Activated CD8-positive, alpha-beta memory T cell treated with anti-CD3 and anti-CD28 coated beads for 36 hours (primary cell): ENCODE results near the gene DOCK1. TPM values are rescaled to one million over a fixed set of nuclear protein-coding genes. Genes with fewer than 3 reads are reported as not detected.

Experiments
- CTCF ChIA-PET: fragments of 350-600 bp; sonication (Branson Sonifier 250); formaldehyde crosslinking; loops from one replicate; lab custom pipeline; 2021; ENCODE audit warnings: antibody characterized with exemption; lab: Charles Lee
- POLR2A ChIA-PET: fragments of 350-600 bp; sonication (Branson Sonifier 250); formaldehyde crosslinking; loops from one replicate; lab custom pipeline; 2021; ENCODE audit warnings: antibody characterized with exemption; lab: Charles Lee
- total RNA-seq, 2 experiments: library from RNA; stranded (reverse); gene quantifications; one replicate each; pipeline ENCODE4 v1.2.3, GENCODE V29; 2021

Gene DOCK1
- total RNA-seq, 2 experiments from 2014 or later: 0.17 to 0.31 TPM

- ChIA-PET POLR2A (no interaction called here), CTCF (no interaction called here)
Measured at GRCh38 chr10:127148066-127148932, 243.1 kb downstream of the DOCK1 start.

GRCh38 chr10:127148933-127149220 lies 243.6 kb downstream of the DOCK1 start:
- ChIA-PET POLR2A (no interaction called here), CTCF (no interaction called here)

- CTCF ChIA-PET: no interaction called here
- POLR2A ChIA-PET: no interaction called here
Measured at GRCh38 chr10:127149501-127150081, 244.4 kb downstream of the DOCK1 start.

- POLR2A ChIA-PET: no interaction called here
- CTCF ChIA-PET: no interaction called here
Measured at GRCh38 chr10:127150136-127150535, 244.9 kb downstream of the DOCK1 start.

- CTCF ChIA-PET: no interaction called here
- POLR2A ChIA-PET: no interaction called here
Measured at GRCh38 chr10:127151541-127151940, 246.3 kb downstream of the DOCK1 start.

GRCh38 chr10:127151981-127152699 lies 246.9 kb downstream of the DOCK1 start:
- ChIA-PET POLR2A (no interaction called here), CTCF (no interaction called here)

- ChIA-PET CTCF (no interaction called here), POLR2A (no interaction called here)
Measured at GRCh38 chr10:127153181-127153580, 248.0 kb downstream of the DOCK1 start.

- CTCF ChIA-PET: no interaction called here
- POLR2A ChIA-PET: no interaction called here
Measured at GRCh38 chr10:127154831-127155620, 249.8 kb downstream of the DOCK1 start.

GRCh38 chr10:127157089-127157488 lies 251.9 kb downstream of the DOCK1 start:
- POLR2A ChIA-PET: no interaction called here
- CTCF ChIA-PET: no interaction called here

- CTCF ChIA-PET: no interaction called here
- POLR2A ChIA-PET: no interaction called here
Measured at GRCh38 chr10:127157506-127158200, 252.4 kb downstream of the DOCK1 start.

- ChIA-PET CTCF (no interaction called here), POLR2A (no interaction called here)
Measured at GRCh38 chr10:127158662-127159061, 253.4 kb downstream of the DOCK1 start.

GRCh38 chr10:127159648-127160245 lies 254.5 kb downstream of the DOCK1 start:
- ChIA-PET POLR2A (no interaction called here), CTCF (no interaction called here)

GRCh38 chr10:127161482-127161881 lies 256.3 kb downstream of the DOCK1 start:
- CTCF ChIA-PET: interaction anchor here (0.6 kb wide), 1 partner anchor 21 kb away, joined by 3 read pairs; no protein-coding TSS in a partner anchor
- POLR2A ChIA-PET: no interaction called here

- ChIA-PET CTCF (no interaction called here), POLR2A (no interaction called here)
Measured at GRCh38 chr10:127162841-127163240, 257.6 kb downstream of the DOCK1 start.

- CTCF ChIA-PET: no interaction called here
- POLR2A ChIA-PET: no interaction called here
Measured at GRCh38 chr10:127168261-127168660, 263.0 kb downstream of the DOCK1 start.

- ChIA-PET POLR2A (no interaction called here), CTCF (no interaction called here)
Measured at GRCh38 chr10:127174866-127175265, 269.6 kb downstream of the DOCK1 start.

GRCh38 chr10:127175357-127176110 lies 270.3 kb downstream of the DOCK1 start:
- POLR2A ChIA-PET: no interaction called here

GRCh38 chr10:127176649-127177048 lies 271.4 kb downstream of the DOCK1 start:
- POLR2A ChIA-PET: no interaction called here
- CTCF ChIA-PET: no interaction called here

More at GRCh38 chr10:127175357-127176110, 270.3 kb downstream of the DOCK1 start:
- CTCF ChIA-PET: no interaction called here
